DND-41 (cell line): ENCODE results near the gene ZKSCAN1.

Experiments
- ATAC-seq: fragments of 200-7000 bp; cut with Tn5 transposase; 3 replicates; pipeline ENCODE4 v1.9.1; 2021; ENCODE audit warnings: low read depth; ENCODE audit not compliant: insufficient read depth
- DNase-seq: peaks from one replicate; pipeline ENCODE4 v3.0.0-alpha.2; 2020
- H2AFZ ChIP-seq: 2 replicates; pipeline ENCODE4 v1.6.0; 2012; ENCODE audit warnings: low read depth, low read length
- H3K27ac ChIP-seq: 2 replicates; pipeline ENCODE4 v1.5.1; 2012; ENCODE audit warnings: low read length, inconsistent platforms
- H3K27me3 ChIP-seq: fragments of 200-600 bp; sonication (generic); 2 replicates; pipeline ENCODE4 v1.6.0; 2012; ENCODE audit warnings: low read length, mild to moderate bottlenecking, inconsistent platforms; ENCODE audit not compliant: insufficient read depth, poor library complexity
- H3K36me3 ChIP-seq: 2 replicates; pipeline ENCODE4 v1.5.1; 2012; ENCODE audit warnings: low read length, inconsistent platforms; ENCODE audit not compliant: insufficient read depth
- H3K4me1 ChIP-seq: 2 replicates; pipeline ENCODE4 v1.5.1; 2012; ENCODE audit warnings: mild to moderate bottlenecking, low read length; ENCODE audit not compliant: insufficient read depth
- H3K4me2 ChIP-seq: 2 replicates; pipeline ENCODE4 v1.6.0; 2012; ENCODE audit warnings: mild to moderate bottlenecking, moderate library complexity, low read length, inconsistent platforms; ENCODE audit not compliant: insufficient read depth
- H3K4me3 ChIP-seq, 2 experiments: fragments of 200-600 bp in 1 of 2; shearing (Covaris generic) in 1 of 2; 2 replicates each; pipeline ENCODE4 v1.5.1; 2012 to 2016; ENCODE audit warnings: inconsistent platforms in 2 of 2, low read length in 2 of 2, mild to moderate bottlenecking in 2 of 2, low read depth in 1 of 2, moderate library complexity in 1 of 2
- H3K79me2 ChIP-seq: 2 replicates; pipeline ENCODE4 v1.6.0; 2012; ENCODE audit warnings: low read length, inconsistent platforms; ENCODE audit not compliant: insufficient read depth
- H3K9ac ChIP-seq: 2 replicates; pipeline ENCODE4 v1.6.0; 2012; ENCODE audit warnings: low read depth, mild to moderate bottlenecking, inconsistent platforms, low read length, moderate library complexity
- H3K9me3 ChIP-seq: 2 replicates; pipeline ENCODE4 v1.5.1; 2012; ENCODE audit warnings: low read length, moderate library complexity, mild to moderate bottlenecking, inconsistent platforms; ENCODE audit not compliant: insufficient read depth, severe bottlenecking
- H4K20me1 ChIP-seq: 2 replicates; pipeline ENCODE4 v1.6.0; 2012; ENCODE audit warnings: low read length; ENCODE audit not compliant: insufficient read depth
- CTCF ChIP-seq: IDR thresholded peaks from 2 replicates; pipeline ENCODE4 v1.5.1; 2012; ENCODE audit warnings: borderline replicate concordance, low read length, moderate library complexity, mild to moderate bottlenecking; ENCODE audit not compliant: poor library complexity, severe bottlenecking; ENCODE audit errors: extremely low read depth
- EZH2 ChIP-seq: IDR thresholded peaks from 3 replicates; pipeline ENCODE4 v1.6.1; 2012; ENCODE audit warnings: borderline replicate concordance, low read depth, mild to moderate bottlenecking, moderate library complexity, low read length, inconsistent platforms; ENCODE audit not compliant: severe bottlenecking

Gene ZKSCAN1

GRCh38 chr7:100085515-100085914, 70.1 kb downstream of the ZKSCAN1 start:
- no peak for TF ChIP-seq CTCF
- TF ChIP-seq EZH2, result no peak
- H3K4me3 ChIP-seq, result no peak overlapping the region
- H3K4me2 ChIP-seq, result no peak overlapping the region
- no peaks in the 10 kb centered on the region for H4K20me1 ChIP-seq
- peaks cover 34% of the 10 kb centered on the region for H3K79me2 ChIP-seq
- peaks cover 38% of the 10 kb centered on the region for H3K4me1 ChIP-seq
- no peak for DNase-seq
- H3K36me3 ChIP-seq, result peaks cover 9% of the 10 kb centered on the region
- H3K9ac ChIP-seq, result no peak overlapping the region
- H2AFZ ChIP-seq, result no peak overlapping the region
- ATAC-seq, result no peak
- H3K27ac ChIP-seq, result no peak overlapping the region
- no peaks in the 10 kb centered on the region for H3K9me3 ChIP-seq
- H3K27me3 ChIP-seq, result no peaks in the 10 kb centered on the region

- H3K9ac ChIP-seq, result no peak overlapping the region
Measured at GRCh38 chr7:100087055-100087750, 71.8 kb downstream of the ZKSCAN1 start.

GRCh38 chr7:100088095-100088620, 72.8 kb downstream of the ZKSCAN1 start:
- peaks cover 21% of the 10 kb centered on the region for H4K20me1 ChIP-seq
- H3K9ac ChIP-seq, result peak overlapping the region; percentile 85
- ATAC-seq (peak; percentile 3; the same call in 2 of the 3 replicates), DNase-seq (no peak)
- H3K27me3 ChIP-seq, result no peaks in the 10 kb centered on the region
- H3K4me3 ChIP-seq, result peak overlapping the region; percentile 50 to 96
- H3K4me2 ChIP-seq, result peak overlapping the region; percentile 88
- no peaks in the 10 kb centered on the region for H3K9me3 ChIP-seq
- peaks cover 30% of the 10 kb centered on the region for H3K36me3 ChIP-seq
- TF ChIP-seq EZH2 (no peak), CTCF (no peak)
- H3K27ac ChIP-seq, result peak overlapping the region; percentile 88
- peak overlapping the region; percentile 81 for H2AFZ ChIP-seq
- peaks cover 26% of the 10 kb centered on the region for H3K79me2 ChIP-seq
- H3K4me1 ChIP-seq, result peaks cover 33% of the 10 kb centered on the region

More at GRCh38 chr7:100087055-100087750, 71.8 kb downstream of the ZKSCAN1 start:
- Histone ChIP-seq H3K27me3 (no peaks in the 10 kb centered on the region), H3K4me1 (peaks cover 37% of the 10 kb centered on the region), H3K9me3 (no peaks in the 10 kb centered on the region), H3K79me2 (peaks cover 24% of the 10 kb centered on the region), H3K4me2 (no peak overlapping the region), H4K20me1 (peaks cover 12% of the 10 kb centered on the region; the same call in 1 of the 2 replicates), H2AFZ (no peak overlapping the region), H3K4me3 (no peak overlapping the region), H3K36me3 (peaks cover 20% of the 10 kb centered on the region), H3K27ac (no peak overlapping the region)
- ATAC-seq (no peak), DNase-seq (no peak)
- TF ChIP-seq EZH2 (no peak), CTCF (no peak)
